ENCODE data around the gene GFI1. TPM values are rescaled to one million over a fixed set of nuclear protein-coding genes. Genes with fewer than 3 reads are reported as not detected.

The GFI1 gene
- total and polyA plus RNA-seq, 2 of the 8 experiments (the other 6 are each of a cell fraction or from before 2014, with no cell fraction given) = 0.08 to 0.17 TPM

- TF ChIP-seq SIX5 (IDR thresholded peaks at IDR 0.05; ENCODE audit: low read depth, low read length) = no peak
- no peak for TF ChIP-seq KDM1A (IDR thresholded peaks at IDR 0.05; ENCODE audit: borderline replicate concordance, low read length)
- no peak for TF ChIP-seq RNF2 (IDR thresholded peaks at IDR 0.05; ENCODE audit: borderline replicate concordance, low read depth, low read length, missing control alignments, poor library complexity, severe bottlenecking)
- TF ChIP-seq CHD7 (IDR thresholded peaks at IDR 0.05; ENCODE audit: insufficient replicate concordance, low read length) = no peak
- TF ChIP-seq CEBPB (IDR thresholded peaks at IDR 0.05; ENCODE audit: low read depth, low read length) = no peak
- TF ChIP-seq EZH2 (IDR thresholded peaks at IDR 0.05; ENCODE audit: low read depth, low read length, severe bottlenecking) = no peak
- TF ChIP-seq FOSL1 (IDR thresholded peaks at IDR 0.05; ENCODE audit: insufficient read depth, low read depth, low read length) = no peak
- TF ChIP-seq POLR2A (IDR thresholded peaks at IDR 0.05; ENCODE audit: control extremely low read depth in 1 of 2, low read depth in 2 of 2, low read length in 2 of 2) = no peak
These were observed 45.4 kb downstream of the GFI1 start (continued) for GRCh38 chr1:92441316-92441696.

Measured in H1 (cell line).